ELR (cell line): ENCODE data around the gene FSTL1.

Experiments
- DNase-seq: peaks from one replicate; pipeline ENCODE4 v3.0.0-alpha.2; 2015; ENCODE audit warnings: low read depth

Gene FSTL1

DNA sequence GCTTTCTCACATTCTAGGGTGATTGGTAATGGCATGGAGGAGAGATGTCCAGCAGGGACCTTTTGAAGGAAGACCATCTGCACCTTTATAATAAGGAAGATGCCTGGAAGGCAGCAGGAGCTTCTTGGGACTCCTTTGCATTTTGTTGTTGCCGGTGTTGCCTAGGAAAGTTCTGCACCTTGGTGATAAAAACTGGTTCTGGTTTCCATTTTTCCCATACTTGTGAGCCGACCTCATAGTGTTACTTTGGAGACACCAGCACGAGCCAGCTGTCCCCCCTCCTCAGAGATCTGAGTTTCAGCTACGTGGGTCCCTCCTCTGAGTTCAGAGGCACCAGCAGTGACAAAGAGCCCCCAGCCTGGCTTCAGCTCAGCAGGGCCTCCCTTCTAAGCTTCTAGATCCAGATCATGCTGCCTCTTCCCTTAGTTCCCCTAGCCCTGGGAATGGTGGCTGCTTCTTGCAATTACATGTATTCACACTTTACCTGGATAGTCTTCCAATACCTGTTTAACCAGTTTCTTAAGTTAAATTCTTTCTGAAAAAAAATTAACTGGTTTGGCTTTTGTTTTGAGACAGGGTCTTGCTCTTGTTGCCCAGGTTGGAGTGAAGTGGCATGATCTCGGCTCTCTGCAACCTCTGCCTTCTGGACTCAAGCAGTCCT, 18.0 kb upstream of the FSTL1 start:
- no peak for DNase-seq

DNA sequence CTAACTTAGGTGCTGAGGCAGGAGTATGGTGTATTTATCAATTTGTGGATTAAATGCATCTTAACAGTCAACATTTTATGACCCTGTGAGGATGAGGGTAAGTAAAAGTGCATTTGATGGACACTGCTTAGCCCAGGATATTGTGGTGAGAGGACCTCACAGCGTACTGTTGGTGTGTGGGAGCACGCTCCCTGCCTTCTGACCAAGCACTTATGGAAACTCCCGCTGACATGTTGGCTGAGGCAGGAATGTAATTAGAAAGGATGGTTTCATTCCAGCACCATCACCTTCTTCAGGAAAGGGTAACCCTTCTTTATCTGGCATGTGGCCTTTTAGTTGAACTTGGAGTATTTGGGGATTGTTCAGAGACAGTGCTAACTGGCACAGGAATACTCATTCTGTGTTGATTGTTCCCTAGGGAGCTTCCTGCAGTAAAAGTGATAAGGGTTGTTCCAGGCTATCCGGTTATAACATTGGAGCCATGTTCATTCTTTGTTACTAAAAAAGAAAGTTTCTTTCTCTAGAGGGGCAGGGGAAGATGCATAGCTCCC, 11.7 kb upstream of the FSTL1 start:
- DNase-seq = no peak

DNA sequence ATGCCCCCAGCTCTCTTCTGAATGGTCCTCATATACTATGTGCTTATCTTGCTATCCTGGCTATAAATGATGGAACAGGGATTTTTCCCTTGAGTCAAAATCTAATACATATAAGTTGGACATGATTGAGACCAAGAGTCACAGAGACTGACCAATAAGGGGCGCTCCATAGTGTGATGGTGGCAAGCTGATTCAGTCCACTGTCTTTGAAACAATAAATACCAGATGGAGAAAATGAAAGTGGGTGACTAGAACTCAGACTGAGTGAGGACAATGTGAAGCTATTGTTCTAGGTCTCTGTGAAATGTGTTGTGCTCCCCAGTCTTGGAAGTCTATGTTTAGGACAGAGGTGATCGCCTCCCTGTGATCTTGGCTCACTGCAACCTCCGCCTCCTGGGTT, 10.6 kb upstream of the FSTL1 start:
- DNase-seq = peak; percentile 39

DNA sequence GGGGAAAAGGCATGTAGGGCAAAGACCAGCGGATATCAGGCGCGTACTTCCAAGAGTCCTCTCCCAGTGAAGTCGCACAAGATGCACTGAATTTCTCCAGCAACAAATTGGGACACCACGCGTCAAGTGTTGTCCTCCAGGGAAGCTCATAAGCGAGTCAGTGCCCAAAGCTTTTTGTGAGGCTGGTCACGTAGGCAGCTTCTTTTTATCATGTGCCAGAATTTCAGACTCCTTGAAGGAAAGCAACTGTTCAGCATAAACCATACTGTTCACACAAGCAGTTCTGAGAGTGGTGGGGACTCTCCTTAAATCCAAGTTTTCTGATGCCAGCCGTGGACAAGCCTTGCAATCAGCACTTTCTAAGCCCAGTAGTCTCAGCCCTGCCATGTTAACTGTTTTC, 10.1 kb upstream of the FSTL1 start:
- no peak for DNase-seq

DNA sequence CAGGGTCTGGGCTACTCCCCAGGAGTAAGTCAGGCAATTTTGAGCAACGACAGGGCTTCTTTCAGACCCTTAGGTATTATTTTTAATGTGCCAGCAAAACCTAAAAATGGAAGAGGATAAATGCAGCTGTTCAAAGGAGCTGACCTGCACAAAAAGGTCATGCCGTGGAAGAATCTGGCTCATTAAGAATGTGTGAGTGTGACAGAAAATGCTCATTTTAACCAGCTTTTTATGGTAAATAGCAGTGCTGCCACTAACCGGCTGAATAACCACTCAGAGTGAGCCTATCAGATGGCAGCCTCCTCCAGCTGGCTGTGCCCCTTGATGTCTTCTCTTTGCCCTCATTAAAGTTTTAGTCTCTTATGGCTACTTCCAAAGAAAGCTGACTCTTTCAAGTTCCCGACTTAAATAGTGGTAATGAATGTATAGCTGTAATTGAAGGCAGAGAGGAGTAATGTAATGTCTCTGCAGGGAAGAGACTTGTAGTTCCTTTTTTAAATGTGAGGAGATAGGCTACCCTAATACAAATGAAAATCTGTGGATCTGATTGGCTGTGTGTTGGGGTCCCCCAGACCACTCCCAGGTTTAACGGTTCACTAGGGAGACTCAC, 9.5 kb upstream of the FSTL1 start:
- no peak for DNase-seq

DNA sequence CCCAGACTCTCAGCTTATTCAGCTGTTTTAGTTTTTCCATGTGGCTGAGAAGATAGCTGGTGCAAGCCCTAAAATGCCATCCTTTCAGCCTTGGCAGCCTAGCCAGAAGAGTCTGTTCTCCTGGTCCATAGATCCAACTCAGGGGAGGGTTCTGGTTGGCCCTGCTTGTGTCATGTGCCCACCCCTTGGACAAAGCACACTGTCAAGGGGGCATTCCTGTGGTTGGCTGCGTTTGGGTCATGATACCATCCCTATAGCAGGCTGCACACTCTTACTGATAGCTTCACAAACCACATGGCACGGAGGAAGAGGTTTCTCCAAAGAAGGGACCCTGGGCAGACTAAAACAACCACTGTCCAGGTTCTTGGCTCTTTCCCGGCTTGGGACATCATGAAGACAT, 8.4 kb upstream of the FSTL1 start:
- DNase-seq = no peak

DNA sequence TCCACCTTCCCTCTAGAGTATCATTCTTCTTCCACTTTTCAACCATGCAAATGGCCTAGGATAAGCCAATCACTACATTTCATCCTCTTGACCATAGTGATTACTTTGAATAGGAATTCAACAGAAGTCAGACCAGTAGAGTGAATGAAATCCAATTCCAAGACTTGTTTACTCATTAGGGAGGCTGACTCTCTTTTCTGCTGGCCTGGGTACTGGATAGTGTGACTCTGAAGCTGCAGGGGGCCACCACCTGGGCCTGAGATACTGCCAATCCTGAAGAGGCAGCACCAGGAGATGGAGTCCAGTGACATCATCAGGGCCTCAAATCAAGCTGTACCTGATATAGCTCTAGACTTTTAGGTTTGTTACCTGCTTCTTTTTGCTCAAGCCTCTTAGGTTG, 7.0 kb upstream of the FSTL1 start:
- DNase-seq = no peak

DNA sequence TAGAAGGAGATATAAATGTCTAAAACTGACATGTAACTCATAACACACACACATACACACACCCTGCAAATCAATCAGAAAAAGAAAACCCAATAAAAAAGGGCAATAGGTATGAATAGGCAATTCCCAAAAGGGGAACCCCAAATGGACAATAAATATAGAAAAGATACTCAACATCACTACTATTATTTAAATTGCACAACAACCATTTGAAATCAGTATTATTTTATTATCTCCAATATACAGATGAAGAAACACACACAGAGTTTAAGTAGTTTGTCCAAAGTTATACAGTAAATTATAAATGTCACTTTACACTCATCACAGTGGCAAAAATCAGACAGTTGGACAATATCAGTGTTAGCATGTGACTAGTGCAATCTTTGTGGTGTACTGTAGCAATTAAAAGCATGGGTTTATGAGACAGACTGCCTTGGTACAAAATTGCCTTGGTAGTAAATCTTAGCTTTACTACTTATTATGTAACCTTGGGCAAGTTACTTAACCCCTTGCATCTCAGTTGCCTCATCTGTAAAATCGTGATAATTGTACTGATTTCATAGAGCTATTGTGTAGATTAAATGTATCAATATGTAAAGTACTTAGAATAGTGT, 3.4 kb upstream of the FSTL1 start:
- no peak for DNase-seq

DNA sequence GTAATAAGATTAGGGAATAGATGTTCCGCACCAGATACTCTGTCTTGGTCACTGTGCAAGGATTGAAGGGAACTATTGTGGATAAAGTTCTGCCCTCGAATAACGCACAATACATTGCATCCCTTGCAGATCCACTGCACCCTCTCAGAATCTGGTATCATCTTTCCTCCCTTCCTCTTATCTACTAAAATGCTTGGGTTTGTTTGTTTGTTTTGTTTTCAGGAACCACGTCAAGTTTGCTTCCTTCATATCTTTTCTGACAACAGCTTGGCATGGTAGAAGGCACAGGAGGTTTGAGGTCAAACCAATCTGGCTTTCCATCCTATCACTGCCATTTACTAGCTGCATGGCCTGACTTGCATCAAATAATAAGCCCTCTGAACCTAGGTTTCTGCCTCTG, 2.0 kb upstream of the FSTL1 start:
- no peak for DNase-seq

DNA sequence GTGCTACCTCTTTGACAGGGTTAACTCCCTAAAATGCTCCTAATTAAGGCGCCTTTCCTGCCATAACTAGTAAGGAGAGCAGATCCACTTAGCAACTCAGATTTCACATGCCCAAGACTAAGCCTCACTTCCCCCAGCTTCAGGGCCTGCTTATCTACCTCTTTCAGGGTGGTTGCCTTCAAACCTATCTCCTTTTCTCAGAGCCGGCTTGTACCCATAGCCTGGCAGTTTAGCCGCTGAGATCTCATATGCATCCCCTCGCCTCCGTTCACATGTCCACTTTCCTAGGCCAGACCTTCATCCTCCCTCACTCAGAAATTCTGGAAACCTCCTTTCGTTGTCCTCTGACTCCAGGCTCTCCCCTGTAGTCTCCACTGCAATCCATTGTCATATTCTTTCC, 1.0 kb upstream of the FSTL1 start:
- no peak for DNase-seq

DNA sequence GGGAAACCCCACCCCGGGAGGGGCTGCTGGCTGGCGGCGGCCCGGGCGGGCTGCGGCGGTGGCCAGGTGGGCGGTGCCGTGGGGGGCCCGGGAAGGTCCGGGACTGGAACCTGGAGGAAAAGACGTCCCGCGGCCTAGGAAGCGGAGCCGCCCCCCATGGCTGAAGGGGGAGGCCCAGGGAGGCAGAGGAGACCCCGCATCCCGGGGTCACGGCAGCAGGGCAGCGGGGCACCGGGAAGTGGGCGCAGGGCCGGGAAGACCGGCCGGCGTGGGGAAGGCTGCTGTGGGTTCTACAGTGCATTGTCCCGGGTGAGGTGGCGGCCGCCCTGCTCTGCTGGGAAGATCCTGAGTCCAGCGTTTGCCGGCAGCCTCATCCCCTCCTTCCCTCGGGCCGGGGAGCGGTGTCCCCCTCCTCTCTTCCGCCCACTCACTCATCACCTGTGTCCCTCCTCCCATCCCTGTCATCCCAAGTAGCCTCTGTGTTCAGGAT, 525 bp upstream of the FSTL1 start:
- DNase-seq = no peak

DNA sequence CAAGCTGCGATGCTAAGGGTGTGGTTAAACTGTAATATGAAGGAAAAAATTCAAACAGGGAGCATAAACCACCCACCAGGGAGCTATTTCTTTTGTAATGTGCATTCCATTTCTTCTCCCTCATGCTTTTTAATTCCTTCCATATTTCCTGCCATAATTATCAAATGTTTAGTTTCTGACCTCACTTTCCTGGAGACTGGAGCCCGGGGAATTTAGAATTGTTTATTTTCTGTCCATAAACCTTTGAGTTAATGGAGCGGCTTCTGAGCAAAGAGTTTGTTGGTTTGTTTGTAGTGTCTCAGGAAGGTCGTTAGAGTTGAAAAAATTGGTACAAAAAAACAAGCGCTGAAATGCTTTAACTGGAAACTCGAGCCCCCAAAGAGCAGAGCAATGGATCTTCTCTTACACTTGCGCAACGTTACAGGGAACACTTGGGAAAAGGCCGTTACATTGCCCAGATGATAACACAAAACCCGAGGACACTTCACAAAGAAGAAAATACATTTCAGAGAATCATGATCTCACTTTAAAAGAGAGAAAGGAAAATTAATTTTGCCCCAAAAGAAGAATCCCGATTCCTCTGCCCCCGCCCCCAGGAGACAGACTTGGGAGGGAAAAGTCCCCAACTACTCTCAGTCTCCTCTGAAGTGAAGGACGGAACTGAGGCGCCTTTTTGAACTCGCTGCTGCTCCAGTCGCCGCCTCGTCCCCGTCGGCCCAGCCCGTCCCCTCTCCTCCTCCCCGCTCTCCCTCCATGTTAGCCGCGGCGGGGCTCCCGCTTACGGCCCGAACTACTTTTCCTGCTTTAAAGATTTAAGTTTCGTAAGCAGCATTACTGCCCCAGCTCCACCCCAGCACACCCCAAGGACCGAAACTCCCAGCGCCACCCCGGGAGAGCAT, 842 bp downstream of the FSTL1 start:
- peak; percentile 56 for DNase-seq

DNA sequence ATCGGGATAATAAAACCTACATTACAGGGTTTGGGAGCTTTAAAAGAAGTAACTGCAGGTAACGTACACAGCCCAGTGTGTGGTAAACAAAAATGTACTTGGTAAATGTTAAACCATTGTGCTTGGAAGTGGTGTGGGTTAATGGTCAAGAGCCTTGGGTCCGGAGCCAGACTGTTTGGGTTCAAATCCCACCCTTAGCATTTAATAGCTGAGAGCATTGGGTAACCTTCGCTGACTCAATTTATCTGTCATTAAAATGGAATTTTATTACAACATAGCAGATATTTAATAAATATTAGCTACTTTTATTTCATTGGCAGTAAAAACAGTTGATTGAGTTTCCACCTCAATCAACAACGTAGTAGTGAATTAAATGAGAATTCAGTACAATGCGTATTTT, 1.5 kb downstream of the FSTL1 start:
- DNase-seq = peak; percentile 70

DNA sequence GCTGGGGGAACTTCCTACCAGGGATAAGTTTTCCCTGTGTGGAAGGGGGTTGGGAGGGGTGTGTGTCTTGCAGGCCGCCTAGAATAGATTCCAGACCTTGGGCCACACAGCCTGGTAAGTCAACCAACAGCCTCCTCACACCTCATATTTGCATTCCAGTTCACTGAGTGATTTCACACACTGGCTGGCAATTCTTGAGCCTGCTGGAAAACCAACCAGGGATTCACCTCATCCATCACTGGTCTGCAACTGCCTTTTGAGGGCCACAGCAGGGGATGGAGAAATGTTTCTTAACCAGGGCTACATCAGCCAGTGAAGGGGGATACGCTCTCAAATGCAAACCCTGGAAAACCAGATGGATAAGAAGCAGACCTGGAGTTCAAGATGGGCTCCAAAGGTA, 2.0 kb downstream of the FSTL1 start:
- DNase-seq = peak; percentile 75

DNA sequence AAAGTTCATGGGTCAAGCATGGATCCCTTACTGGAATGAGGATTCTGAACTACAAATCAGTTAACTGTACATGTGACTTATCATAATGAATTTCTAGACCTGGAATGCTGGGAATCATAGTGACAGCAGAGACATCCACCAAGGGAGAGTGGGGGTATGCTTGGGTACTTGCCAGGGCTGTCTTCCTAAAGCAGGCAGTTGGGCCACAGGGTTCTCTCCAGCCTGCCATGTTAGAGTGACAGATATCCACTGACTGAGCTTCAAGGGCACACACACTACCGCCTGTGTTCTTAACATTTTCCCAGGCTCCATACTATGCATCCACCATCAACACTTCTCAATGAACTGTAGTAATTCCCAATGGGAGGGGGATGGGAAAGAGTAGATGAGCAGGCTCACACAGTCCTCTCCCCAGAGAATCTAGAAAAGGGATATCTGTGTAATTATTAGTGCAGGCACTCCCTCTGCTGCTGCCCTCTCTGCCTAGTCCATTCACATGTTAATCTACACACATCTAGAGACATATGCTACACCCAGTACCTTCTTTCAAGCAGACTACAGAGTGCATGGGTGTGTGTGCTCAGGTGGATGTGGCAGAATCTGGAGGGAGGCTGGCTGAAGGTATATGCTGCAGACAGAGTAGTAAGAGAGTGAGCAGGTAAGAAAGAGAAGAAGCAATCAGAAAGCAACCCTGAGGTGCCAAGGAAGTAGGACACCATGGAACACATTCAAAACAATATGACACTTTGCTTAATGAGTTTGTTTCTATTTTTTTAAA, 3.7 kb downstream of the FSTL1 start:
- DNase-seq = no peak

DNA sequence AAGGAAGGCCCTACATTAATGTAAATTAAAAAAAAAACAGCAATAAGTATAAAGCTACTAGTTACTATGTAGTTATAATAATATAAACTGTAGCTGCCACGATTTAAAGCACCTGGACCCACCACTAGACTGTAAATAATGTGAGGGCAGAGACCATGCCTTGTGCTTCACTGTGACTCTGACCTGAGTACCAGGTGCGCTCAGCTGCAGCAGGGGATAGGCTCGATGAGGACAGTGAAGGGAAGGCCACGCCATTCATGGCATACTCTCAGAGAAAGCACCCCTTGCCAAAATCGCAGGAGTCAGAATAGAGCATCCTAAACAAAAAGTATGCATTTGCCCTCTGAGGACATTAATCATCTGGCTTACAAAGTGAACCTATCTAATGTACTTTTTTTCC, 5.1 kb downstream of the FSTL1 start:
- no peak for DNase-seq

DNA sequence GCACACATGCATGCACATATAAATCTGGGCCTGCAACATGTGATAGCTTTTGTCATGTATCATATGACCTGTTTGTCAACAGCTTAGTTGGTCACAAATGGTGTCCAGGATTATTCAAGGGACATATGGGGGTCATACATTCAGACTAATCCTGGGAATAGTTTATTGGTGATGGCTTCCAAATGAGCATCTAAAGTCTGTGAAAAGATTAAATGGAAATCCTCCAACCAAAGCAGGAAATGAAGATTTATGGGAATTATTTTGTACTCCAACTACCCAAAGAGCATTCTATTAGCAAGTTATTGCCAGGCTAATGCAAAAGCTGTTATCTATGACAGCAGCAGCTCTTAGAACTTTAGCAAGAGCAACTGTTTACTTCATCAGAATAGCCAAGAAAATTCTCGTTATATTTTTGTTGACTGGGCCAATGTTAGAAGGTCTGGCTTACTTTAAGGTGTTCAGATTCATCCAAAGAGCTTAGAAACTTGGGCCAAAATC, 7.1 kb downstream of the FSTL1 start:
- no peak for DNase-seq

DNA sequence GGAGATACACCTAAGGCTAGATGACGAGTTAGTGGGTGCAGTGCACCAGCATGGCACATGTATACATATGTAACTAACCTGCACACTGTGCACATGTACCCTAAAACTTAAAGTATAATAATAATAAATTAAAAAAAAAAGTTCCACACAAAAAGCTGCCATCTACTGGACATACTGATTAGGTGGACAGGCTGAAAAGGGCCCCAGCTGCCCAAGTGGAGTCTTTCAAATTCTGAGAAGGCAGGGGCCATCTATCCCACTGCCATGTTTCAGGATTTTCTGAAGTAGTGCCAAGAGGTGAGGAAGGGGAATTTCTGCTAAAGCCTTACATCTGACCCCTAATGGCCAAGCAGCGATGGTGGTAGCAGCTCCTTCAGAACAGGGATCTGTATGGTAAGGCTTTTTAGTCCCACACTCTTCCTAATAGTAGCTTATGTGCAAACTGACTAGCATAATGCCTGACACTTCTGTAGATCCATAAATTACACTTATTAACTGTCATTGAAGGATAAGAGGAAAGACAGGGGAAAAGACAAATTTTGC, 7.7 kb downstream of the FSTL1 start:
- DNase-seq = peak; percentile 47

DNA sequence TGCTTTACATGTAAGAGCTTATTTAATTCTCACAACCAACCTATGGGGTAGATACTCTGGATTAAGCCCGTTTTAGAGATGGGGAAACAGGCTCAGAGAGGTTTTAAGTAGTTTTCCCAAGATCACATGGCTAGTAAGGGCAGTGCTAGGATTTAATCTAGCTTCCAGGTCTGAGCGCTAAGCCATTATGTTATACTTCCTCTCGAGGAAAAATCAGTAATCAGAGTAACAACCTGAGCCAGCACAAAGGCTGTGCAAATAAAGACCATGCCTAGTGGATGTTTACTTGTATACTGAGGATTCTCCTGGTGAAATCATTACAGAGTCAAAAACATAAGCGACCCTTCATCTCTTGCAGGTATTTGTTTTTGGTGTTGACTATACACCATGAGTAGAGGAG, 9.0 kb downstream of the FSTL1 start:
- DNase-seq = no peak

DNA sequence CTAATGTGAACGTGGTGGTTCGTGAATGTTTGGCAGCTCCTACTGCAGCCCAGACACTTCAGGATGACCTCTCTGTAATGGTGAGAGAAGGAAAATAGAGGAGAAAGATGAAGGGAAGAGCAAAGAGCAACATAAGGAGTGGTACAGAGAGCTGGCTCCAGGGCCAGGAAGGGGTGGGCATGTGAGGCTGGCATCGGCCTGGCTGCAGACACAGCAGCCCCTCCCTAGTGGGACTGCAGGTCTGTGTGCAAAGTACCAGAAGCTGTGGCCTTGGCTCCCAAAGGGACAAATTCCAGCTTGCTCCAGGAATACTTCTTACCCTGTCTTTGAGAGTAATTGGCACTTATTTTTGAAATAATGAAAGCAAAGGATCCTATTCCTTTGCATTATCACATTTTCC, 10.0 kb downstream of the FSTL1 start:
- DNase-seq = no peak
